ENCODE measurements around the gene PRSS16.

- TF ChIP-seq YY1 (IDR thresholded peaks at IDR 0.05; ENCODE audit: insufficient read depth, insufficient read length) (no peak), SUZ12 (IDR thresholded peaks at IDR 0.05; ENCODE audit: extremely low read depth, insufficient read depth, insufficient read length) (no peak)
Measured at GRCh38 chr6:27213544-27214125, 33.9 kb upstream of the PRSS16 start.

Data from NT2/D1 (cell line).